Large intestine (tissue), 3 donors: ENCODE measurements around the gene KIAA1191. TPM values are rescaled to one million over a fixed set of nuclear protein-coding genes. Genes with fewer than 3 reads are reported as not detected.

Experiments used
- DNase-seq, 2 donors: peaks; one replicate each; pipeline versions ENCODE4 v3.0.0 to v3.0.0-alpha.2; 2013
- H3K27ac ChIP-seq: one replicate; pipeline ENCODE4 v1.5.1; 2013; ENCODE audit warnings: low read length
- H3K27me3 ChIP-seq: 2 replicates; pipeline ENCODE4 v1.6.1; 2013; ENCODE audit warnings: low read length; ENCODE audit not compliant: control insufficient read depth, insufficient read depth
- H3K36me3 ChIP-seq: 2 replicates; pipeline ENCODE4 v1.6.1; 2013; ENCODE audit warnings: low read length; ENCODE audit not compliant: control insufficient read depth, insufficient read depth
- H3K4me1 ChIP-seq: one replicate; pipeline ENCODE4 v1.6.1; 2013; ENCODE audit warnings: low read length; ENCODE audit not compliant: control insufficient read depth, insufficient read depth
- H3K4me3 ChIP-seq: one replicate; pipeline ENCODE4 v1.5.1; 2013; ENCODE audit warnings: low read length
- H3K9me3 ChIP-seq: one replicate; pipeline ENCODE4 v1.6.1; 2013; ENCODE audit warnings: mild to moderate bottlenecking, low read depth, low read length, moderate library complexity; ENCODE audit not compliant: control insufficient read depth
- WGBS: methylation state at CpG from one replicate; pipeline ENCODE4 v1.1.5; 2013; ENCODE audit warnings: low lambda C conversion rate; ENCODE audit not compliant: insufficient coverage; 5-methylcytosine and 5-hydroxymethylcytosine counted together
- polyA plus RNA-seq: library from polyadenylated mRNA; unstranded; fragments of 120-200 nt; gene quantifications from one replicate; pipeline ENCODE4 v1.2.1, GENCODE V29; 2013

Gene KIAA1191
- polyA plus RNA-seq, 1 donor = 116 TPM

- Histone ChIP-seq H3K27me3 (no peaks in the 10 kb centered on the region), H3K4me1 (peaks cover 40% of the 10 kb centered on the region), H3K4me3 (no peak overlapping the region), H3K36me3 (peaks cover 44% of the 10 kb centered on the region), H3K9me3 (no peaks in the 10 kb centered on the region), H3K27ac (no peak overlapping the region)
- peak in 1 of 2 donors; percentile 50 for DNase-seq
- WGBS = no CpG with 5 or more reads among the region's 20 CpGs
Observed at GRCh38 chr5:176405656-176406435, 44.3 kb upstream of the KIAA1191 start.

- Histone ChIP-seq H3K4me3 (no peak overlapping the region), H3K27ac (peak overlapping the region; percentile 48), H3K4me1 (peaks cover 47% of the 10 kb centered on the region), H3K9me3 (no peaks in the 10 kb centered on the region), H3K27me3 (no peaks in the 10 kb centered on the region), H3K36me3 (peaks cover 34% of the 10 kb centered on the region)
- DNase-seq = no peak
- WGBS = 90% methylated on average over 3 of the region's 22 CpGs
Observed at GRCh38 chr5:176401281-176402205, 40.0 kb upstream of the KIAA1191 start.

GRCh38 chr5:176400382-176401156, 39.0 kb upstream of the KIAA1191 start:
- WGBS = no CpG with 5 or more reads among the region's 17 CpGs
- no peaks in the 10 kb centered on the region for H3K9me3 ChIP-seq
- H3K4me3 ChIP-seq = no peak overlapping the region
- peaks cover 32% of the 10 kb centered on the region for H3K36me3 ChIP-seq
- peak; percentile 80 to 87 for DNase-seq
- H3K4me1 ChIP-seq = peaks cover 46% of the 10 kb centered on the region
- peak overlapping the region; percentile 48 for H3K27ac ChIP-seq
- no peaks in the 10 kb centered on the region for H3K27me3 ChIP-seq

- no CpG with 5 or more reads among the region's 18 CpGs for WGBS
- peaks cover 22% of the 10 kb centered on the region for H3K4me1 ChIP-seq
- no peak for DNase-seq
- no peak overlapping the region for H3K27ac ChIP-seq
- H3K4me3 ChIP-seq = no peak overlapping the region
- H3K36me3 ChIP-seq = peaks cover 51% of the 10 kb centered on the region
- H3K27me3 ChIP-seq = no peaks in the 10 kb centered on the region
- H3K9me3 ChIP-seq = no peaks in the 10 kb centered on the region
Observed at GRCh38 chr5:176397736-176398420, 36.3 kb upstream of the KIAA1191 start.

GRCh38 chr5:176396330-176396729, 34.8 kb upstream of the KIAA1191 start:
- no peak for DNase-seq
- Histone ChIP-seq H3K36me3 (peaks cover 66% of the 10 kb centered on the region), H3K9me3 (no peaks in the 10 kb centered on the region), H3K27me3 (no peaks in the 10 kb centered on the region), H3K4me3 (no peak overlapping the region), H3K4me1 (peaks cover 11% of the 10 kb centered on the region), H3K27ac (no peak overlapping the region)
- no CpG with 5 or more reads among the region's 6 CpGs for WGBS

GRCh38 chr5:176394881-176395675, 33.5 kb upstream of the KIAA1191 start:
- no peak overlapping the region for H3K27ac ChIP-seq
- no peaks in the 10 kb centered on the region for H3K4me1 ChIP-seq
- H3K27me3 ChIP-seq = no peaks in the 10 kb centered on the region
- no peak overlapping the region for H3K4me3 ChIP-seq
- WGBS = no CpG with 5 or more reads among the region's 11 CpGs
- H3K9me3 ChIP-seq = no peaks in the 10 kb centered on the region
- no peak for DNase-seq
- H3K36me3 ChIP-seq = peaks cover 73% of the 10 kb centered on the region

GRCh38 chr5:176394096-176394495, 32.5 kb upstream of the KIAA1191 start:
- H3K9me3 ChIP-seq = no peaks in the 10 kb centered on the region
- H3K36me3 ChIP-seq = peaks cover 71% of the 10 kb centered on the region
- H3K4me1 ChIP-seq = peaks cover 5% of the 10 kb centered on the region
- WGBS = no CpG with 5 or more reads among the region's 9 CpGs
- no peak overlapping the region for H3K27ac ChIP-seq
- DNase-seq = no peak
- no peaks in the 10 kb centered on the region for H3K27me3 ChIP-seq
- H3K4me3 ChIP-seq = no peak overlapping the region

GRCh38 chr5:176392526-176392925, 31.0 kb upstream of the KIAA1191 start:
- DNase-seq = no peak
- no CpG with 5 or more reads among the region's 11 CpGs for WGBS
- Histone ChIP-seq H3K9me3 (no peaks in the 10 kb centered on the region), H3K27me3 (no peaks in the 10 kb centered on the region), H3K4me3 (no peak overlapping the region), H3K27ac (no peak overlapping the region), H3K36me3 (peaks cover 62% of the 10 kb centered on the region), H3K4me1 (peaks cover 5% of the 10 kb centered on the region)

- DNase-seq = no peak
- WGBS = no CpG with 5 or more reads among the region's 4 CpGs
- Histone ChIP-seq H3K4me1 (peaks cover 5% of the 10 kb centered on the region), H3K27ac (no peak overlapping the region), H3K9me3 (no peaks in the 10 kb centered on the region), H3K27me3 (no peaks in the 10 kb centered on the region), H3K36me3 (peaks cover 58% of the 10 kb centered on the region), H3K4me3 (no peak overlapping the region)
Observed at GRCh38 chr5:176391999-176392398, 30.4 kb upstream of the KIAA1191 start.
